Measurements from ENCODE around the gene PSMB11.

- TF ChIP-seq POLR2AphosphoS5 (IDR thresholded peaks at IDR 0.05) (no peak), POLR2A (IDR thresholded peaks at IDR 0.05) (no peak), EP300 (IDR thresholded peaks at IDR 0.05) (no peak)
- TF ChIP-seq, protein P1, sequence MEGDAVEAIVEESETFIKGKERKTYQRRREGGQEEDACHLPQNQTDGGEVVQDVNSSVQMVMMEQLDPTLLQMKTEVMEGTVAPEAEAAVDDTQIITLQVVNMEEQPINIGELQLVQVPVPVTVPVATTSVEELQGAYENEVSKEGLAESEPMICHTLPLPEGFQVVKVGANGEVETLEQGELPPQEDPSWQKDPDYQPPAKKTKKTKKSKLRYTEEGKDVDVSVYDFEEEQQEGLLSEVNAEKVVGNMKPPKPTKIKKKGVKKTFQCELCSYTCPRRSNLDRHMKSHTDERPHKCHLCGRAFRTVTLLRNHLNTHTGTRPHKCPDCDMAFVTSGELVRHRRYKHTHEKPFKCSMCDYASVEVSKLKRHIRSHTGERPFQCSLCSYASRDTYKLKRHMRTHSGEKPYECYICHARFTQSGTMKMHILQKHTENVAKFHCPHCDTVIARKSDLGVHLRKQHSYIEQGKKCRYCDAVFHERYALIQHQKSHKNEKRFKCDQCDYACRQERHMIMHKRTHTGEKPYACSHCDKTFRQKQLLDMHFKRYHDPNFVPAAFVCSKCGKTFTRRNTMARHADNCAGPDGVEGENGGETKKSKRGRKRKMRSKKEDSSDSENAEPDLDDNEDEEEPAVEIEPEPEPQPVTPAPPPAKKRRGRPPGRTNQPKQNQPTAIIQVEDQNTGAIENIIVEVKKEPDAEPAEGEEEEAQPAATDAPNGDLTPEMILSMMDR (IDR thresholded peaks at IDR 0.05): no peak
Measured at GRCh38 chr14:23080474-23080873, 38.5 kb downstream of the PSMB11 start.
